Measurements from ENCODE around the gene GSTA3. TPM values are rescaled to one million over a fixed set of nuclear protein-coding genes. Genes with fewer than 3 reads are reported as not detected.
"Not testable (repeated sequence)": the region's sequence is repeated elsewhere in the genome, so short reads cannot be mapped to it uniquely, and the experiment has no call there.

GSTA3 gene
- total RNA-seq, 2 experiments from 2014 or later: not detected

GRCh38 chr6:52925042-52925441 is 15.5 kb upstream of the GSTA3 start:
- Mint-ChIP-seq H3K27me3 (peaks cover 3% of the 10 kb centered on the region), H3K4me1 (no peaks in the 10 kb centered on the region), H3K36me3 (no peaks in the 10 kb centered on the region), H3K27ac (no peak overlapping the region), H3K9me3 (no peaks in the 10 kb centered on the region), H3K4me3 (no peak overlapping the region)
- DNase-seq (no peak), ATAC-seq (ENCODE audit: low read depth) (no peak)
- POLR2A ChIA-PET: no interaction called here

DNA sequence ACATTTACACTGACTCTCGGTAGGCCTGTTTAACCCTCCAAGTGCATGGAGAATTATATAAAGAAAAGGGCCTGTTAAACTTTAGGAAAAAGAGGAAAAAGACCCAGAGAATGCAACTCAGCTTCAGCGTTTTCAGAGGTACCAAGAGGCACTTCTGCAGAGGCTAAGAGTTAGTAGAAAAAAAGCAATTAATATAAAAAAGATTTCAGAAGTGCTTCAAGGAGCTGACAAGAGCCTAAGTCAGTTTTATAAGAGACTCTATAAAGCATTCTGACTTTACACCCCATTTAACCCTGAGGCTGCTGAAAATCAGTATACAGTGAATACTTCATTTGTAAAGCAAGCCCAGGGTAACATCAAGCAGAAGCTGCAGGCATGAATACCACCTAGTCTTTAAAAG is 14.2 kb upstream of the GSTA3 start:
- DNase-seq; POLR2A ChIA-PET; H3K27ac Mint-ChIP-seq; H3K36me3 Mint-ChIP-seq; H3K4me1 Mint-ChIP-seq; H3K9me3 Mint-ChIP-seq; ATAC-seq (ENCODE audit: low read depth); H3K27me3 Mint-ChIP-seq; H3K4me3 Mint-ChIP-seq: not testable (repeated sequence)

- POLR2A ChIA-PET: no interaction called here
- Mint-ChIP-seq H3K9me3 (no peaks in the 10 kb centered on the region), H3K27me3 (peaks cover 3% of the 10 kb centered on the region), H3K36me3 (no peaks in the 10 kb centered on the region), H3K27ac (no peak overlapping the region), H3K4me3 (no peak overlapping the region), H3K4me1 (no peaks in the 10 kb centered on the region)
- ATAC-seq (ENCODE audit: low read depth) (no peak), DNase-seq (no peak)
These were observed 12.7 kb upstream of the GSTA3 start for GRCh38 chr6:52922161-52922560.

DNA sequence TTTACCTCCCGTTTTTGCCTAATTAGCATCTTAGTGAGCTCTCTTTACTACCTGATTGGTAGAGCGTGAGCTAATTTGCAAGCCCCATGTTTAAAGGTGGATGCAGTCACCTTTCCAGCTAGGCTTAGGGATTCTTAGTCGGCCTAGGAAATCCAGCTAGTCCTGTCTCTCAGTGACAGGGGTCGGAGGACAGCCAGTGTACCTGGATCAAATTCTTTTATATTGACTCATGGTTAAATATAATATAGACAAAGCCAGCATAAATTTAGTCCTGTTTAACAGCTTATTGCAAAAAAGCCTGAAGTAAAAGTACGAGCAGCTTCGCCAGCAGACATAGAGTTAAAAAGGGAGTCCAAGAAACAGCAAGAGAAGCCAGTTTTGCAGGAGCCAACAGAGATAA is 12.2 kb upstream of the GSTA3 start:
- DNase-seq (no peak), ATAC-seq (ENCODE audit: low read depth) (no peak)
- Mint-ChIP-seq H3K27me3 (peaks cover 3% of the 10 kb centered on the region), H3K4me3 (no peak overlapping the region), H3K4me1 (no peaks in the 10 kb centered on the region), H3K36me3 (no peaks in the 10 kb centered on the region), H3K27ac (no peak overlapping the region), H3K9me3 (no peaks in the 10 kb centered on the region)
- POLR2A ChIA-PET: no interaction called here

DNA sequence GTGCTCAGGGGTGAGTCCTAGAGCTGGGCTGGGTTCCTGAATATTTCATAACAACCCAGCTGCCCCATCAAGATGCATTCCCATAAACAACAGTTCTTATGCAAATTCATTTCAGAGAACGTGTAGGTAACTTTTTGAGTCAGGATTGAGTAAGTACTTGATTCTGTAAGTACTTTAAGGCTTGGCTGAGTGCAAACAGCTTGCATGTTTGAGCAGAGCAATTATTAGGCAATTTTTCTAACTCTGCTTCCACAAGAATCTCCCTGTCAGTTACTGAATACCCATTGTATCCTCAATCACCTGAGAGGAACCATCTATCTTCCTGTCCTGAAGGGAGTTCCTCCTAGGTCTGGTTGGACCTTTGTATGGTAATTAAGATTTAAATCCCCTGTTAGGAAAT is 10.0 kb upstream of the GSTA3 start:
- H3K4me3 Mint-ChIP-seq; POLR2A ChIA-PET; H3K4me1 Mint-ChIP-seq; H3K36me3 Mint-ChIP-seq; H3K27me3 Mint-ChIP-seq; H3K9me3 Mint-ChIP-seq; DNase-seq; ATAC-seq (ENCODE audit: low read depth); H3K27ac Mint-ChIP-seq: not testable (repeated sequence)

GRCh38 chr6:52918771-52919170 is 9.3 kb upstream of the GSTA3 start:
- H3K36me3 Mint-ChIP-seq; H3K27ac Mint-ChIP-seq; H3K4me3 Mint-ChIP-seq; H3K4me1 Mint-ChIP-seq; H3K9me3 Mint-ChIP-seq; POLR2A ChIA-PET; H3K27me3 Mint-ChIP-seq; DNase-seq; ATAC-seq (ENCODE audit: low read depth): not testable (repeated sequence)

GRCh38 chr6:52918027-52918686 is 8.7 kb upstream of the GSTA3 start:
- H3K27ac Mint-ChIP-seq; H3K4me1 Mint-ChIP-seq; H3K36me3 Mint-ChIP-seq; H3K4me3 Mint-ChIP-seq; POLR2A ChIA-PET; H3K9me3 Mint-ChIP-seq; H3K27me3 Mint-ChIP-seq; ATAC-seq (ENCODE audit: low read depth); DNase-seq: not testable (repeated sequence)

- H3K4me3 Mint-ChIP-seq: no peak overlapping the region
These were observed 5.0 kb upstream of the GSTA3 start for GRCh38 chr6:52914516-52914915.

GRCh38 chr6:52910091-52910490 is 593 bp upstream of the GSTA3 start:
- Mint-ChIP-seq H3K27ac (no peak overlapping the region), H3K27me3 (peaks cover 7% of the 10 kb centered on the region)
- no peak for ATAC-seq (ENCODE audit: low read depth)

More at GRCh38 chr6:52914516-52914915, 5.0 kb upstream of the GSTA3 start:
- DNase-seq (no peak), ATAC-seq (ENCODE audit: low read depth) (no peak)
- H3K9me3 Mint-ChIP-seq: no peaks in the 10 kb centered on the region
- H3K27ac Mint-ChIP-seq: no peak overlapping the region
- POLR2A ChIA-PET: no interaction called here
- H3K36me3 Mint-ChIP-seq: no peaks in the 10 kb centered on the region
- H3K4me1 Mint-ChIP-seq: no peaks in the 10 kb centered on the region
- H3K27me3 Mint-ChIP-seq: peaks cover 7% of the 10 kb centered on the region

GRCh38 chr6:52909131-52909530 is 367 bp downstream of the GSTA3 start:
- Mint-ChIP-seq H3K9me3 (peaks cover 1% of the 10 kb centered on the region), H3K27ac (no peak overlapping the region), H3K4me1 (no peaks in the 10 kb centered on the region), H3K36me3 (no peaks in the 10 kb centered on the region), H3K4me3 (no peak overlapping the region), H3K27me3 (peaks cover 7% of the 10 kb centered on the region)
- DNase-seq: no peak
- POLR2A ChIA-PET: no interaction called here
- ATAC-seq (ENCODE audit: low read depth): no peak

More at GRCh38 chr6:52910091-52910490, 593 bp upstream of the GSTA3 start:
- POLR2A ChIA-PET: no interaction called here
- Mint-ChIP-seq H3K4me1 (no peaks in the 10 kb centered on the region), H3K36me3 (no peaks in the 10 kb centered on the region), H3K4me3 (no peak overlapping the region), H3K9me3 (peaks cover 1% of the 10 kb centered on the region)
- no peak for DNase-seq

- POLR2A ChIA-PET: no interaction called here
- no peaks in the 10 kb centered on the region for H3K36me3 Mint-ChIP-seq
- DNase-seq (no peak), ATAC-seq (ENCODE audit: low read depth) (no peak)
- peaks cover 7% of the 10 kb centered on the region for H3K27me3 Mint-ChIP-seq
- H3K4me3 Mint-ChIP-seq: no peak overlapping the region
- no peak overlapping the region for H3K27ac Mint-ChIP-seq
- no peaks in the 10 kb centered on the region for H3K4me1 Mint-ChIP-seq
- H3K9me3 Mint-ChIP-seq: peaks cover 1% of the 10 kb centered on the region
These were observed 972 bp downstream of the GSTA3 start for GRCh38 chr6:52908526-52908925.

DNA sequence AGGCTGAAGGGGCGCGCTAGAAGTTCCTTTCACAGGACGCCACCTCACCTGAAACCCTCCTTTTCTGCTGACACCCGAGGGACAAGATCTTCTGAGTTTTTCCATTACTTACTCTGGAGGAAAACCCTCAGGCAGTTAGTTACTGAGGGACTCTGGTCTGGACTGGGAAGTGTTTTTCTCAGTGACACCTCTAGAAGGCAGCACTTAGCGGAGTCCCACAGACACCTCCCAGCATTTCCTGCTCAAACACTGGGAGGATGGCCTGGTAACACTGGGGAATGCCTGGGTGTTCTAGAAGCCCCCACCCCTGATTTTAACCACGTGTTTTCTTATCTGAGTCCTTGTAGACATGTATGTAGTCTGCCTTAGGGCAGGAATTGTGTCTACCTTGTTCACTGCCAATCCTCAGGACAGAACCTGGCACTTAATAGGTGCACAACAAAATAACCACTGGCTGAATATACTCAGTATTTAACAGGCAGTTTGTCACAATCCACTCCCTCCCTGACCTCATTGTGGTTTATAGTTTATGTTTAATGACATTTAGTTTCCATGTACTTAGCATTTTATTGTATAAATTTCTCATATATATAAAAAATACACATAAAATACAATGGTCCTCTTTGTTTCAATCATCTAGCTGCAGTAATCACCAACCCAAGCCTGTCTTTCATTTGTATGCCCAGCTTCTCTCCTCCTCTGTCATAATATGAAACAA is 4.8 kb downstream of the GSTA3 start:
- H3K4me3 Mint-ChIP-seq: no peak overlapping the region

GRCh38 chr6:52900536-52900935 is 9.0 kb downstream of the GSTA3 start:
- ATAC-seq (ENCODE audit: low read depth) (no peak), DNase-seq (no peak)
- H3K4me1 Mint-ChIP-seq: no peaks in the 10 kb centered on the region
- H3K27ac Mint-ChIP-seq: no peak overlapping the region
- H3K27me3 Mint-ChIP-seq: peaks cover 4% of the 10 kb centered on the region
- POLR2A ChIA-PET: no interaction called here
- no peaks in the 10 kb centered on the region for H3K36me3 Mint-ChIP-seq
- H3K9me3 Mint-ChIP-seq: no peaks in the 10 kb centered on the region
- no peak overlapping the region for H3K4me3 Mint-ChIP-seq

More for the DNA sequence above, 4.8 kb downstream of the GSTA3 start:
- Mint-ChIP-seq H3K27ac (no peak overlapping the region), H3K27me3 (peaks cover 2% of the 10 kb centered on the region), H3K4me1 (no peaks in the 10 kb centered on the region), H3K36me3 (no peaks in the 10 kb centered on the region), H3K9me3 (peaks cover 1% of the 10 kb centered on the region)
- no peak for ATAC-seq (ENCODE audit: low read depth)
- POLR2A ChIA-PET: no interaction called here
- no peak for DNase-seq

DNA sequence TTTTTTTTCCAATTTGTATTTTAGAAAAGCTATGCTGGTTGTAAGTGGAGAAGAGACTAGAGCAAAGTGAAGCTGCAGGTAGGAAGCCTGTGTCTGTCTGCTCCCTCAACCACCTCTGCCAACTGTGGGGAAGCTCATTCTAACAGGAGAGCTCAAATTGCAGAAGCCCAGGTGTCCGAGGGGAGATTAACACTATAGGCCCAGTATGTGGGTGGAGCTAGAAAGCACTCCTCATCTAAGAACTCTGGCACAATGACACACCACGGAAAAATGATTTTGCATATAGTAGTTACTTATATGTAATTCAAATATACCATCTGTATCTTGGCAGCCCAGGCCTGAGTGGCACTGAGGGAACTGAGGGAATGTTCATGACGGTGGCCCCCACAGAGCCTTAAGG is 13.7 kb downstream of the GSTA3 start:
- H3K27ac Mint-ChIP-seq; H3K36me3 Mint-ChIP-seq; DNase-seq; POLR2A ChIA-PET; H3K9me3 Mint-ChIP-seq; H3K4me3 Mint-ChIP-seq; ATAC-seq (ENCODE audit: low read depth); H3K4me1 Mint-ChIP-seq: not testable (repeated sequence)
- peaks cover 11% of the 10 kb centered on the region for H3K27me3 Mint-ChIP-seq
